NB4 (cell line): Measurements from ENCODE around the gene TTLL5.

ENCODE experiments used
- DNase-seq: peaks from one replicate; pipeline ENCODE4 v3.0.0; 2010; ENCODE audit warnings: low read depth
- H3K4me3 ChIP-seq: one replicate; pipeline ENCODE4 v1.5.1; 2011; ENCODE audit warnings: mild to moderate bottlenecking, low read depth, low read length, moderate library complexity
- MYC ChIP-seq: IDR thresholded peaks from 2 replicates; pipeline ENCODE4 v1.6.1; 2011; ENCODE audit warnings: low read depth, low read length
- POLR2A ChIP-seq: IDR thresholded peaks from 2 replicates; pipeline ENCODE4 v1.6.1; 2011; ENCODE audit warnings: mild to moderate bottlenecking; ENCODE audit not compliant: insufficient read length; ENCODE audit errors: extremely low read depth
- TF ChIP-seq, protein P1 (sequence below): IDR thresholded peaks from 2 replicates; pipeline ENCODE4 v1.6.1; 2011; ENCODE audit warnings: low read depth, low read length
- TF ChIP-seq, protein P2 (sequence below): IDR thresholded peaks from one replicate; pipeline ENCODE4 v1.5.1; 2012; ENCODE audit warnings: low read depth, low read length

TTLL5 gene

DNA sequence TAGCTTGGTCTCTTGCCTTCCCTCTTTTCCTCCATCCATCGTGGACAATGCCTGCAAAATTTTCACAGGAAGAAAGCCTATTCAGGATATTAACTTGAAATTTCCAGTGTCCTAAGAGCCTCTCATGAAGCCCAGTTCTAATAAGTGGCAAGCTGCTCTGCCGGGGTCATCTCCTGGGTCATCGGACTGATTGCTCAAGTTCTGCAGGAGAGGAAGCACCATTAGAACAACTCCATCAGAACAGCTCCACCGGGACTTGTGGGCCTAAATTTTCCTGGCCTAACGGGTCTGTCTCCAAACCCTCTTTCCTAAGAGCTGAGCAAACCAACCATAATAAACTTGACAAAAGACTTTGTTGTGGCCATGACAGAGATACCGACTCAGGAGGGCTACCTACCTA lies 14.3 kb upstream of the TTLL5 start:
- TF ChIP-seq, protein P1, sequence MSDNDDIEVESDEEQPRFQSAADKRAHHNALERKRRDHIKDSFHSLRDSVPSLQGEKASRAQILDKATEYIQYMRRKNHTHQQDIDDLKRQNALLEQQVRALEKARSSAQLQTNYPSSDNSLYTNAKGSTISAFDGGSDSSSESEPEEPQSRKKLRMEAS, result no peak
- TF ChIP-seq, protein P2, sequence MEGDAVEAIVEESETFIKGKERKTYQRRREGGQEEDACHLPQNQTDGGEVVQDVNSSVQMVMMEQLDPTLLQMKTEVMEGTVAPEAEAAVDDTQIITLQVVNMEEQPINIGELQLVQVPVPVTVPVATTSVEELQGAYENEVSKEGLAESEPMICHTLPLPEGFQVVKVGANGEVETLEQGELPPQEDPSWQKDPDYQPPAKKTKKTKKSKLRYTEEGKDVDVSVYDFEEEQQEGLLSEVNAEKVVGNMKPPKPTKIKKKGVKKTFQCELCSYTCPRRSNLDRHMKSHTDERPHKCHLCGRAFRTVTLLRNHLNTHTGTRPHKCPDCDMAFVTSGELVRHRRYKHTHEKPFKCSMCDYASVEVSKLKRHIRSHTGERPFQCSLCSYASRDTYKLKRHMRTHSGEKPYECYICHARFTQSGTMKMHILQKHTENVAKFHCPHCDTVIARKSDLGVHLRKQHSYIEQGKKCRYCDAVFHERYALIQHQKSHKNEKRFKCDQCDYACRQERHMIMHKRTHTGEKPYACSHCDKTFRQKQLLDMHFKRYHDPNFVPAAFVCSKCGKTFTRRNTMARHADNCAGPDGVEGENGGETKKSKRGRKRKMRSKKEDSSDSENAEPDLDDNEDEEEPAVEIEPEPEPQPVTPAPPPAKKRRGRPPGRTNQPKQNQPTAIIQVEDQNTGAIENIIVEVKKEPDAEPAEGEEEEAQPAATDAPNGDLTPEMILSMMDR, result no peak
- TF ChIP-seq MYC (no peak), POLR2A (no peak)
- DNase-seq, result no peak
- no peak overlapping the region for H3K4me3 ChIP-seq

DNA sequence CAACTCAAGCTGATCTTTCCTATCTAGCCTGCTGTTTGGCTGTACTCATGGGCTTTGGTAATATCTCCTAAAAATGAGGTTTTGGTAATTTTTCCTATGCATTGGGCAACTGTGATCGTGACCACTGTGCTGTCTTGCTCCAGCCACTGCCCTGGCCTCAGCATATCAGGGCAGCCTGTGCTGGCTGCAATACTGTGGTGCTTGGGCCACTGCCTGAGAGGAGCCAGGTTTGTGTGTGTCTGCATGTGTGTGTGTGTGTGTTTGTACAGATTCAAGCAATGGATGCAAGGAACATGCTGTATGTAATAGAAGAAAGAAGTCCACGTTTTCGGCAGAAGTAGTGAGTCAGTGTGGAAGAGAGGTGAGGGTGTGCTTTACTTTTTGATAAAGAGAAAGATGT lies 13.4 kb upstream of the TTLL5 start:
- no peak overlapping the region for H3K4me3 ChIP-seq
- no peak for DNase-seq
- TF ChIP-seq MYC (no peak), POLR2A (no peak)
- TF ChIP-seq, protein P1, result no peak
- TF ChIP-seq, protein P2, result no peak

DNA sequence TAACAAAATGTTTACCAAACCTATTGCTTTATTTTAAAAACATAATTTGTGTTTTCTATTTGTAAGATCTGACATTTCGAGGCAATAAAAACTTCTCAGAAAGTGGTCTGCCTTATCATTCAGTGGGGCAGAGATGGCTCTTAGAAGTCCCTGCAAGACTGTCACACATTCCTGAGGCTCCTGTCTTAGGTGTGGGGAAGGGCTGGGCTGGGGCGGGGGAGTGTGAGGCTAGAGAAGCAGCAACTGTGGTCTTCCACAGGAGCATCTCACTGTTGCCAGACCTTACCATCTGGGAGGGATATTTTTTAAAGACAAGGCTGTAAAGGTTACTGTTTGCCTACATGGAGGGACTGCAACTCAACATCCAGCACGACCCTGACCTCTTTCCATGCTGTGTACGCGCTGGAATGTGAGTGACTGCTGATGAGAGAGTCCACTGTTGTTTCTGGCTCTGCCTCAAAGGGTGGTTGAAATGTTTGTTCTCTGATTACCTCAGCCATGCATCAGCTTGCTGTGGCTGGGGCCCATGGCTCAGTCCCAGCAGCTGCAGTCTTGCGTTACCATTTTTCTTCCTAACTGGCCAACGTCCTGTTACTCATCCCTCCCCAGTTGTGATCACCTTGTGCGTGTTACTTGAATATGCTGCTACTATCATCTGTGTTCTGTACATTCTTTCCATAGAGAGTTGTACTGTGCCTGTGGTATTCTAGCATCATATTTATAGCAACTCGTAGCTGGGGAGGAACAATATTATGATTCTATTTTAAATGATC lies 12.8 kb upstream of the TTLL5 start:
- no peak for DNase-seq
- TF ChIP-seq MYC (no peak), POLR2A (no peak)
- TF ChIP-seq, protein P1, result no peak
- TF ChIP-seq, protein P2, result no peak
- no peak overlapping the region for H3K4me3 ChIP-seq

DNA sequence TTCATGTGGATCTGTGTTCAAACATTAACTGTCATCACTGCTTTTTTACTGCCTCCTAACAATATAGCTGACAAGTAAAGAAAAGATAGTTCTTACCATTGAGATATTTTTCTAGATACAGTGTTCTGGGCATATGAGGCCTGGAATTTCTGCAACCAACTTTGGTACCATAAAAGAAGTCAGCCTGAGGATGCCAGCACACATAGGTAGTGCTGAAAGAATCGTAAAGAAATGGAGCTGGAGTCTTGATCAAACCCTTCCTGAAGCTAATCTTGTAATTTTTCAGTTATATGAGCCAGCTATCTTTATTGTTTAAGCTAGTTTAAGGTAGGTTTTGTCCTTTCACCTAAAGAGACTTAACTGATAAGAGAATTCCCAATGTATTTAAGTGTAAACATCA lies 11.7 kb upstream of the TTLL5 start:
- DNase-seq, result no peak
- TF ChIP-seq POLR2A, result no peak
- TF ChIP-seq, protein P2, result no peak
- no peak for TF ChIP-seq MYC
- TF ChIP-seq, protein P1, result no peak
- no peak overlapping the region for H3K4me3 ChIP-seq

DNA sequence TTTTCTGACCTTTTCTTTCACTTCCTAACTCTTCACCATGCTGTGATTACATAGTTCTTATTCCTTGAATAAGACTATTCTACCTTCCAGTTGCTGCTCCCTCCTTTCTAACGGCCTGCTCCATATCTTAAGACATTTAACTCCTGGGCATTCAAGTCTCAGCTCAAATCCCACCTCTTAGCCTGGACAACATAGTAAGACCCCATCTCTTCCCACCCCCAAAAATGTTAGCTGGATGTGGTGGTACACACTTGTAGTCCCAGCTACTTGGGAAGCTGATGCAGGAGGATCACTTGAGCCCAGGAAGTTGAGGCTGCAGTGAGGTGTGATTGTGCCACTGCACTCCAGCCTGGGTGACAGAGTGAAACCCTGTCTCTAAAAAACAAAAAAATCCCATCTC lies 11.3 kb upstream of the TTLL5 start:
- TF ChIP-seq, protein P1, result no peak
- TF ChIP-seq, protein P2, result no peak
- TF ChIP-seq POLR2A (no peak), MYC (no peak)
- H3K4me3 ChIP-seq, result no peak overlapping the region
- no peak for DNase-seq
